Measurements from ENCODE around the gene CRYL1. TPM values are rescaled to one million over a fixed set of nuclear protein-coding genes. Genes with fewer than 3 reads are reported as not detected.

CRYL1 gene
- total RNA-seq, 1 experiment from 2014 or later, result 13.4 TPM

GRCh38 chr13:20394506-20394905 is 131.2 kb downstream of the CRYL1 start:
- CTCF ChIA-PET, result no interaction called here
- intact Hi-C loops (cut with micrococcal nuclease; ENCODE audit: unreplicated experiment) (no loop called here), in situ Hi-C loops (cut with HindIII; ENCODE audit: low pct_unique_long_range_greater_than_20kb, low sequenced_read_pairs) (no loop called here)
- Histone ChIP-seq H3K27me3 (ENCODE audit: control insufficient read depth, insufficient read depth, low read length) (no peaks in the 10 kb centered on the region), H3K4me3 (ENCODE audit: low read depth in 2 of 2, low read length in 2 of 2) (no peak overlapping the region), H3K27ac (ENCODE audit: low read length) (no peak overlapping the region), H3K36me3 (ENCODE audit: control insufficient read depth, insufficient read depth, low read length) (no peaks in the 10 kb centered on the region), H3K4me1 (ENCODE audit: control insufficient read depth, insufficient read depth, low read length) (no peaks in the 10 kb centered on the region), H3K9me3 (ENCODE audit: control insufficient read depth, insufficient read depth, low read depth, low read length) (no peaks in the 10 kb centered on the region)
- ATAC-seq (no peak), DNase-seq (ENCODE audit: low read depth, low spot score) (no peak)
- no TSS peak for BruUV-seq (replicated peaks)
- POLR2A ChIA-PET, result no interaction called here
- TF ChIP-seq CTCF (IDR thresholded peaks at IDR 0.05), result no peak
- no peak for TF ChIP-seq POLR2AphosphoS5 (IDR thresholded peaks at IDR 0.05; ENCODE audit: low read depth, low read length)
- TF ChIP-seq TCF7L2 (IDR thresholded peaks at IDR 0.05; ENCODE audit: low read depth, low read length), result no peak
- no peak for TF ChIP-seq SIN3A (IDR thresholded peaks at IDR 0.05; ENCODE audit: borderline replicate concordance, insufficient read depth, low read depth, low read length)
- TF ChIP-seq REST (IDR thresholded peaks at IDR 0.05; ENCODE audit: insufficient read depth in 1 of 2, low read depth in 2 of 2, low read length in 1 of 2), result no peak

- in situ Hi-C loops (cut with HindIII; ENCODE audit: low pct_unique_long_range_greater_than_20kb, low sequenced_read_pairs), result no loop called here
- BruUV-seq (replicated peaks), result no TSS peak
- H3K9me3 ChIP-seq (ENCODE audit: control insufficient read depth, insufficient read depth, low read depth, low read length), result no peaks in the 10 kb centered on the region
- no peaks in the 10 kb centered on the region for H3K4me1 ChIP-seq (ENCODE audit: control insufficient read depth, insufficient read depth, low read length)
- TF ChIP-seq SIN3A (IDR thresholded peaks at IDR 0.05; ENCODE audit: borderline replicate concordance, insufficient read depth, low read depth, low read length), result no peak
- TF ChIP-seq POLR2AphosphoS5 (IDR thresholded peaks at IDR 0.05; ENCODE audit: low read depth, low read length), result no peak
- no peak for TF ChIP-seq TCF7L2 (IDR thresholded peaks at IDR 0.05; ENCODE audit: low read depth, low read length)
- TF ChIP-seq REST (IDR thresholded peaks at IDR 0.05; ENCODE audit: insufficient read depth in 1 of 2, low read depth in 2 of 2, low read length in 1 of 2), result no peak
- no peak for TF ChIP-seq CTCF (IDR thresholded peaks at IDR 0.05)
- no peaks in the 10 kb centered on the region for H3K36me3 ChIP-seq (ENCODE audit: control insufficient read depth, insufficient read depth, low read length)
- no peaks in the 10 kb centered on the region for H3K27me3 ChIP-seq (ENCODE audit: control insufficient read depth, insufficient read depth, low read length)
- no peak for ATAC-seq
- H3K27ac ChIP-seq (ENCODE audit: low read length), result no peak overlapping the region
- no peak for DNase-seq (ENCODE audit: low read depth, low spot score)
- intact Hi-C loops (cut with micrococcal nuclease; ENCODE audit: unreplicated experiment), result no loop called here
- POLR2A ChIA-PET, result no interaction called here
- no peak overlapping the region for H3K4me3 ChIP-seq (ENCODE audit: low read depth in 2 of 2, low read length in 2 of 2)
- CTCF ChIA-PET, result no interaction called here
These were observed 131.5 kb downstream of the CRYL1 start for GRCh38 chr13:20394169-20394501.

Measured in Panc1 (cell line).